DOHH2 (cell line): ENCODE data around the gene RIMBP2.

ENCODE experiments used
- CTCF ChIP-seq: fragments of 200-600 bp; sonication (generic); IDR thresholded peaks from one replicate; pipeline ENCODE4 v1.5.1; 2014; ENCODE audit warnings: antibody characterized with exemption, mild to moderate bottlenecking, low read depth, low read length; ENCODE audit not compliant: poor library complexity, severe bottlenecking
- EZH2phosphoT487 ChIP-seq: fragments of 200-600 bp; sonication (generic); IDR thresholded peaks from 2 replicates; pipeline ENCODE4 v1.6.1; 2017; ENCODE audit warnings: borderline replicate concordance, mild to moderate bottlenecking, antibody characterized with exemption, low read length, moderate library complexity, mixed read lengths

- no peak for TF ChIP-seq CTCF
- no peak for TF ChIP-seq EZH2phosphoT487
Observed at GRCh38 chr12:130456375-130457199, 259.5 kb downstream of the RIMBP2 start.
